Cerebellar cortex (tissue), 1 donor: Measurements from ENCODE around the gene GDF11.

Experiments used
- DNase-seq: peaks from one replicate; pipeline ENCODE4 v3.0.0-alpha.2; 2015; ENCODE audit warnings: low spot score

GDF11 gene

DNA sequence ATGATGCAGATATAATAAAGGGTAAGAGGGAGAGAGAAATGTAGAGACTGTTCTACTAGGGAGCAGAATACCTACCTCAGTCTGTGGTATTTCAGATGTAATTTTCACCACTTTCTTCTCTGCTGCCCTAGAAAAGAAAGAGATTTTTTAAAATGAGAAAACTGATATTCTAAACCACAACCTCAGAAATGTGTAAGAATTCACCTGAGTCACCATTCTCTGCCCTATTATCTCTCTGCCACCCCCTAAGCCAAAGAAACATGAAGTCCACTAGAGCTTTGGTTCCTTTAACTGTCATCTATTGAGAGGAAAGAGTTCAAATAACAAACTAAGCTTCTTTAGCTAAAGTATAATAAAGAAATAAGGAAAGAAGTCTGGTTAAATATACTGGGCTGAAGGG is 53.0 kb downstream of the GDF11 start:
- DNase-seq = no peak

DNA sequence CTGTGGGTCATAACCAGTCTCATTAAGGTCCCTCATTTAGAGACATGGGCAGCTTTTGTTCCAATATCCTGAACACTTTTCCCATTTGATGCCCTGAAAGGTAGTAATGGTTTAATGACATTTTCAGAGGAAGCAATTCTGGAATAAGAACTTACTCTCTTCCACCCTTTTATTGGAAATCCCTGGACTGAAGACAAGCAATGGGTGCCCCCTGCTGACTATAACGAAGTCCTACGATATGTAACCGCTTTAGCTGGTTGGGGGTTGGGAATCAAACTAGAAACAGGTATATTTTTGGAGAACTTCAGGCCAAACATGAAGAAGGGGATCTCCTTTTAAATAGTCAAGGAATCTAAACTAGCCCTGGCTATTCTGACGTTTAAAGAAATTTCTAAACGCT is 54.1 kb downstream of the GDF11 start:
- DNase-seq = peak; percentile 57

- DNase-seq = no peak
These were observed 54.6 kb downstream of the GDF11 start for GRCh38 chr12:55797550-55797949.
